H1 (cell line): ENCODE results near the gene PTPRCAP. TPM values are rescaled to one million over a fixed set of nuclear protein-coding genes. Genes with fewer than 3 reads are reported as not detected.

Experiments
- ASH2L ChIP-seq: fragments of 200-600, 300-600 bp; sonication (generic); IDR thresholded peaks from one replicate; pipeline ENCODE4 v1.7.1; 2017; ENCODE audit warnings: low read length
- JUND ChIP-seq: IDR thresholded peaks from 2 replicates; pipeline ENCODE4 v1.6.1; 2011; ENCODE audit warnings: mild to moderate bottlenecking, improper control_type of control experiment, low read length
- KDM1A ChIP-seq: fragments of 200-600, 300-600 bp; sonication (generic); IDR thresholded peaks from 2 replicates; pipeline ENCODE4 v1.7.1; 2016; ENCODE audit warnings: mild to moderate bottlenecking, low read length, borderline replicate concordance
- RBBP5 ChIP-seq: IDR thresholded peaks from 2 replicates; pipeline ENCODE4 v1.7.1; 2012; ENCODE audit warnings: low read depth, mild to moderate bottlenecking, inconsistent platforms, low read length, moderate library complexity, borderline replicate concordance
- SUZ12 ChIP-seq: fragments of 200-600 bp; sonication (generic); IDR thresholded peaks from 2 replicates; pipeline ENCODE4 v1.6.1; 2012; ENCODE audit warnings: mild to moderate bottlenecking, inconsistent platforms, low read length, moderate library complexity, mixed read lengths
- TCF12 ChIP-seq: IDR thresholded peaks from 2 replicates; pipeline ENCODE4 v1.6.1; 2011; ENCODE audit warnings: low read depth, mild to moderate bottlenecking, low read length
- polyA plus RNA-seq, 7 experiments: library from polyadenylated mRNA; depleted of rRNA in 3 of 7; stranded (reverse) in 5 of 7; unstranded in 2 of 7; fragments of >200 nt in 5 of 7; fragments of 200-250 nt in 2 of 7; gene quantifications; 1 replicate in 5 of 7; 2 replicates in 1 of 7; 4 replicates in 1 of 7; pipeline versions ENCODE4 v1.2.1 to v1.2.3, GENCODE V29; 2011 to 2013; ENCODE audit warnings: missing spikeins in 2 of 7, mixed read lengths in 2 of 7
- total RNA-seq: library from RNA; stranded (reverse); fragmentation: NEBNext Ultra II Directional; extraction: Animal tissue kit (Norgen Biotek cat#: 25700); gene quantifications from 2 replicates; pipeline ENCODE4 v1.2.1, GENCODE V29; 2021
- TF ChIP-seq, protein P1 (sequence below), 3 experiments: IDR thresholded peaks; 1 replicate in 2 of 3; 2 replicates in 1 of 3; pipeline versions ENCODE4 v1.5.1 to v1.6.1; 2011; ENCODE audit warnings: low read length in 3 of 3, mild to moderate bottlenecking in 3 of 3, inconsistent platforms in 2 of 3, low read depth in 1 of 3, moderate library complexity in 1 of 3; ENCODE audit not compliant: insufficient read depth in 1 of 3; ENCODE audit errors: control extremely low read depth in 1 of 3
- TF ChIP-seq, protein P2 (sequence below): fragments of 300-600 bp; sonication (generic); IDR thresholded peaks from 2 replicates; pipeline ENCODE4 v1.7.1; 2012; ENCODE audit warnings: low read length, moderate library complexity, mild to moderate bottlenecking, inconsistent platforms; ENCODE audit not compliant: insufficient replicate concordance

PTPRCAP gene
- total and polyA plus RNA-seq, 2 of the 8 experiments (the other 6 are each of a cell fraction or from before 2014, with no cell fraction given) = 0.78 to 6.7 TPM

DNA sequence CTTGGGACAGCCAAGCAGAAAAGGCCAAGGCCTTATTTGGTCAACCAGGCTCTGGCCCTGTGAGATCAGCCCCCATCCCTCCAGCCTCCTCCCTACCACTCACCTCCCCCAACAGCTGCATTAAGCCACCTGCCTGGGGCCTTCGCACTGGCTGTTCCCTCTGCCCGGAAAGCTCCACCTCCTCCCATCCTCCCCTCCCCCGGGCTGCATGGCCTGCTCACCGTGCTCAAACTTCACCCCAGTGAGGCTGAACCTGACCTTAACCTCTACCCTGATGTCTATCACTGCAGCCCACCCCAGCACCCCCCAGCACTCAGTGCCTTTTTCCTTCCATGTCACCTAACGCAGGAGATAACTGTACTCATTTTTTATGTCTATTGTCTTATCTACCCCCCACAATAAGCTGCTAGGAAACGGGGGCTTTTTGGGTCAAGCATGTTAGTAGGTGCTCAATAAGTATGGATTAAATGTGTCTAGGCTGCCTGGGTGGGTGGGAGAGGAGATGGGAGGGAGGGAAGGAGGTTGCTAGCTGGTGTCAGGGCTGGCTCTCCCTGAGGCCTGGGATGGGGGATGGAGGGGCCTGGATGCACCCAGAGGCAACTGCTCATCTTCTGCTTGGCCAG, 912 bp downstream of the PTPRCAP start (continued):
- TF ChIP-seq KDM1A (peak; percentile 78; the same call in 1 of the 2 replicates), ASH2L (peak; percentile 42), RBBP5 (no peak), TCF12 (peak; percentile 89; the same call in 1 of the 2 replicates), JUND (no peak), SUZ12 (no peak)
- TF ChIP-seq, protein P1, sequence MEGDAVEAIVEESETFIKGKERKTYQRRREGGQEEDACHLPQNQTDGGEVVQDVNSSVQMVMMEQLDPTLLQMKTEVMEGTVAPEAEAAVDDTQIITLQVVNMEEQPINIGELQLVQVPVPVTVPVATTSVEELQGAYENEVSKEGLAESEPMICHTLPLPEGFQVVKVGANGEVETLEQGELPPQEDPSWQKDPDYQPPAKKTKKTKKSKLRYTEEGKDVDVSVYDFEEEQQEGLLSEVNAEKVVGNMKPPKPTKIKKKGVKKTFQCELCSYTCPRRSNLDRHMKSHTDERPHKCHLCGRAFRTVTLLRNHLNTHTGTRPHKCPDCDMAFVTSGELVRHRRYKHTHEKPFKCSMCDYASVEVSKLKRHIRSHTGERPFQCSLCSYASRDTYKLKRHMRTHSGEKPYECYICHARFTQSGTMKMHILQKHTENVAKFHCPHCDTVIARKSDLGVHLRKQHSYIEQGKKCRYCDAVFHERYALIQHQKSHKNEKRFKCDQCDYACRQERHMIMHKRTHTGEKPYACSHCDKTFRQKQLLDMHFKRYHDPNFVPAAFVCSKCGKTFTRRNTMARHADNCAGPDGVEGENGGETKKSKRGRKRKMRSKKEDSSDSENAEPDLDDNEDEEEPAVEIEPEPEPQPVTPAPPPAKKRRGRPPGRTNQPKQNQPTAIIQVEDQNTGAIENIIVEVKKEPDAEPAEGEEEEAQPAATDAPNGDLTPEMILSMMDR (IDR thresholded peaks at IDR 0.05; ENCODE audit: control extremely low read depth in 1 of 3, insufficient read depth in 1 of 3, low read depth in 1 of 3, low read length in 3 of 3) = no peak
- TF ChIP-seq, protein P2, sequence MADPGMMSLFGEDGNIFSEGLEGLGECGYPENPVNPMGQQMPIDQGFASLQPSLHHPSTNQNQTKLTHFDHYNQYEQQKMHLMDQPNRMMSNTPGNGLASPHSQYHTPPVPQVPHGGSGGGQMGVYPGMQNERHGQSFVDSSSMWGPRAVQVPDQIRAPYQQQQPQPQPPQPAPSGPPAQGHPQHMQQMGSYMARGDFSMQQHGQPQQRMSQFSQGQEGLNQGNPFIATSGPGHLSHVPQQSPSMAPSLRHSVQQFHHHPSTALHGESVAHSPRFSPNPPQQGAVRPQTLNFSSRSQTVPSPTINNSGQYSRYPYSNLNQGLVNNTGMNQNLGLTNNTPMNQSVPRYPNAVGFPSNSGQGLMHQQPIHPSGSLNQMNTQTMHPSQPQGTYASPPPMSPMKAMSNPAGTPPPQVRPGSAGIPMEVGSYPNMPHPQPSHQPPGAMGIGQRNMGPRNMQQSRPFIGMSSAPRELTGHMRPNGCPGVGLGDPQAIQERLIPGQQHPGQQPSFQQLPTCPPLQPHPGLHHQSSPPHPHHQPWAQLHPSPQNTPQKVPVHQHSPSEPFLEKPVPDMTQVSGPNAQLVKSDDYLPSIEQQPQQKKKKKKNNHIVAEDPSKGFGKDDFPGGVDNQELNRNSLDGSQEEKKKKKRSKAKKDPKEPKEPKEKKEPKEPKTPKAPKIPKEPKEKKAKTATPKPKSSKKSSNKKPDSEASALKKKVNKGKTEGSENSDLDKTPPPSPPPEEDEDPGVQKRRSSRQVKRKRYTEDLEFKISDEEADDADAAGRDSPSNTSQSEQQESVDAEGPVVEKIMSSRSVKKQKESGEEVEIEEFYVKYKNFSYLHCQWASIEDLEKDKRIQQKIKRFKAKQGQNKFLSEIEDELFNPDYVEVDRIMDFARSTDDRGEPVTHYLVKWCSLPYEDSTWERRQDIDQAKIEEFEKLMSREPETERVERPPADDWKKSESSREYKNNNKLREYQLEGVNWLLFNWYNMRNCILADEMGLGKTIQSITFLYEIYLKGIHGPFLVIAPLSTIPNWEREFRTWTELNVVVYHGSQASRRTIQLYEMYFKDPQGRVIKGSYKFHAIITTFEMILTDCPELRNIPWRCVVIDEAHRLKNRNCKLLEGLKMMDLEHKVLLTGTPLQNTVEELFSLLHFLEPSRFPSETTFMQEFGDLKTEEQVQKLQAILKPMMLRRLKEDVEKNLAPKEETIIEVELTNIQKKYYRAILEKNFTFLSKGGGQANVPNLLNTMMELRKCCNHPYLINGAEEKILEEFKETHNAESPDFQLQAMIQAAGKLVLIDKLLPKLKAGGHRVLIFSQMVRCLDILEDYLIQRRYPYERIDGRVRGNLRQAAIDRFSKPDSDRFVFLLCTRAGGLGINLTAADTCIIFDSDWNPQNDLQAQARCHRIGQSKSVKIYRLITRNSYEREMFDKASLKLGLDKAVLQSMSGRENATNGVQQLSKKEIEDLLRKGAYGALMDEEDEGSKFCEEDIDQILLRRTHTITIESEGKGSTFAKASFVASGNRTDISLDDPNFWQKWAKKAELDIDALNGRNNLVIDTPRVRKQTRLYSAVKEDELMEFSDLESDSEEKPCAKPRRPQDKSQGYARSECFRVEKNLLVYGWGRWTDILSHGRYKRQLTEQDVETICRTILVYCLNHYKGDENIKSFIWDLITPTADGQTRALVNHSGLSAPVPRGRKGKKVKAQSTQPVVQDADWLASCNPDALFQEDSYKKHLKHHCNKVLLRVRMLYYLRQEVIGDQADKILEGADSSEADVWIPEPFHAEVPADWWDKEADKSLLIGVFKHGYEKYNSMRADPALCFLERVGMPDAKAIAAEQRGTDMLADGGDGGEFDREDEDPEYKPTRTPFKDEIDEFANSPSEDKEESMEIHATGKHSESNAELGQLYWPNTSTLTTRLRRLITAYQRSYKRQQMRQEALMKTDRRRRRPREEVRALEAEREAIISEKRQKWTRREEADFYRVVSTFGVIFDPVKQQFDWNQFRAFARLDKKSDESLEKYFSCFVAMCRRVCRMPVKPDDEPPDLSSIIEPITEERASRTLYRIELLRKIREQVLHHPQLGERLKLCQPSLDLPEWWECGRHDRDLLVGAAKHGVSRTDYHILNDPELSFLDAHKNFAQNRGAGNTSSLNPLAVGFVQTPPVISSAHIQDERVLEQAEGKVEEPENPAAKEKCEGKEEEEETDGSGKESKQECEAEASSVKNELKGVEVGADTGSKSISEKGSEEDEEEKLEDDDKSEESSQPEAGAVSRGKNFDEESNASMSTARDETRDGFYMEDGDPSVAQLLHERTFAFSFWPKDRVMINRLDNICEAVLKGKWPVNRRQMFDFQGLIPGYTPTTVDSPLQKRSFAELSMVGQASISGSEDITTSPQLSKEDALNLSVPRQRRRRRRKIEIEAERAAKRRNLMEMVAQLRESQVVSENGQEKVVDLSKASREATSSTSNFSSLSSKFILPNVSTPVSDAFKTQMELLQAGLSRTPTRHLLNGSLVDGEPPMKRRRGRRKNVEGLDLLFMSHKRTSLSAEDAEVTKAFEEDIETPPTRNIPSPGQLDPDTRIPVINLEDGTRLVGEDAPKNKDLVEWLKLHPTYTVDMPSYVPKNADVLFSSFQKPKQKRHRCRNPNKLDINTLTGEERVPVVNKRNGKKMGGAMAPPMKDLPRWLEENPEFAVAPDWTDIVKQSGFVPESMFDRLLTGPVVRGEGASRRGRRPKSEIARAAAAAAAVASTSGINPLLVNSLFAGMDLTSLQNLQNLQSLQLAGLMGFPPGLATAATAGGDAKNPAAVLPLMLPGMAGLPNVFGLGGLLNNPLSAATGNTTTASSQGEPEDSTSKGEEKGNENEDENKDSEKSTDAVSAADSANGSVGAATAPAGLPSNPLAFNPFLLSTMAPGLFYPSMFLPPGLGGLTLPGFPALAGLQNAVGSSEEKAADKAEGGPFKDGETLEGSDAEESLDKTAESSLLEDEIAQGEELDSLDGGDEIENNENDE = no peak
